KMS-11 (cell line): ENCODE results near the gene CFAP45.

Source experiments
- H2AFZ ChIP-seq: fragments of 200-600 bp; sonication (generic); 2 replicates; pipeline ENCODE4 v1.6.1; 2016; ENCODE audit warnings: antibody characterized with exemption, mixed run types, low read depth
- H3K27ac ChIP-seq: fragments of 200-600 bp; sonication (generic); 2 replicates; pipeline ENCODE4 v1.6.1; 2016; ENCODE audit warnings: mild to moderate bottlenecking, mixed run types
- H3K27me3 ChIP-seq: fragments of 200-600 bp; sonication (generic); 2 replicates; pipeline ENCODE4 v1.6.1; 2017; ENCODE audit warnings: mild to moderate bottlenecking, low read depth, mixed run types, moderate library complexity; ENCODE audit not compliant: insufficient read depth
- H3K36me3 ChIP-seq: fragments of 200-600 bp; sonication (generic); 2 replicates; pipeline ENCODE4 v1.6.1; 2017; ENCODE audit warnings: mild to moderate bottlenecking, mixed run types; ENCODE audit not compliant: insufficient read depth
- H3K4me1 ChIP-seq: fragments of 200-600 bp; sonication (generic); 2 replicates; pipeline ENCODE4 v1.6.1; 2016; ENCODE audit warnings: mild to moderate bottlenecking, low read depth, mixed run types; ENCODE audit not compliant: poor library complexity, severe bottlenecking
- H3K4me2 ChIP-seq: fragments of 200-600 bp; sonication (generic); 2 replicates; pipeline ENCODE4 v1.7.0; 2016; ENCODE audit warnings: mild to moderate bottlenecking, mixed run types
- H3K4me3 ChIP-seq: fragments of 200-600 bp; sonication (generic); IDR thresholded peaks from 2 replicates; pipeline ENCODE4 v1.6.1; 2017; ENCODE audit warnings: low read depth, low read length, mixed read lengths; ENCODE audit not compliant: insufficient read depth
- H3K79me2 ChIP-seq: fragments of 200-600 bp; sonication (generic); 2 replicates; pipeline ENCODE4 v1.6.1; 2016; ENCODE audit warnings: low read depth, mixed run types; ENCODE audit not compliant: insufficient read depth
- H3K9ac ChIP-seq: fragments of 200-600 bp; sonication (generic); 2 replicates; pipeline ENCODE4 v1.6.1; 2016; ENCODE audit warnings: mild to moderate bottlenecking, mixed run types
- H4K20me1 ChIP-seq: fragments of 200-600 bp; sonication (generic); 2 replicates; pipeline ENCODE4 v1.6.1; 2016; ENCODE audit warnings: mild to moderate bottlenecking, mixed run types; ENCODE audit not compliant: insufficient read depth
- CTCF ChIP-seq: fragments of 200-600 bp; sonication (generic); conservative IDR thresholded peaks from 2 replicates; pipeline ENCODE4 v1.6.1; 2017; ENCODE audit warnings: low read depth, mild to moderate bottlenecking, antibody characterized with exemption, low read length, moderate library complexity, mixed read lengths

The CFAP45 gene

GRCh38 chr1:159882527-159882862 is 17.5 kb downstream of the CFAP45 start:
- no peak overlapping the region for H3K4me3 ChIP-seq
- no peak for TF ChIP-seq CTCF
- H3K27me3 ChIP-seq = no peaks in the 10 kb centered on the region
- H3K9ac ChIP-seq = no peak overlapping the region
- no peaks in the 10 kb centered on the region for H4K20me1 ChIP-seq
- no peak overlapping the region for H3K27ac ChIP-seq
- no peaks in the 10 kb centered on the region for H3K36me3 ChIP-seq
- no peaks in the 10 kb centered on the region for H3K79me2 ChIP-seq
- H3K4me1 ChIP-seq = peaks cover 57% of the 10 kb centered on the region
- H3K4me2 ChIP-seq = no peak overlapping the region; the same call in 1 of the 2 replicates
- no peak overlapping the region for H2AFZ ChIP-seq

GRCh38 chr1:159881622-159882526 is 18.1 kb downstream of the CFAP45 start:
- H2AFZ ChIP-seq = no peak overlapping the region

GRCh38 chr1:159880430-159880829 is 19.5 kb downstream of the CFAP45 start:
- Histone ChIP-seq H3K36me3 (no peaks in the 10 kb centered on the region), H3K27ac (peak overlapping the region; percentile 57), H4K20me1 (no peaks in the 10 kb centered on the region), H3K4me2 (peak overlapping the region; percentile 76), H3K9ac (peak overlapping the region; percentile 14; the same call in 1 of the 2 replicates), H3K79me2 (no peaks in the 10 kb centered on the region), H3K4me3 (peak overlapping the region; percentile 95), H3K27me3 (no peaks in the 10 kb centered on the region), H3K4me1 (peaks cover 56% of the 10 kb centered on the region), H2AFZ (peak overlapping the region; percentile 19)
- 0 out of 2 replicates have a peak, but pooled peaks have one; percentile 9 for TF ChIP-seq CTCF

More at GRCh38 chr1:159881622-159882526, 18.1 kb downstream of the CFAP45 start:
- peaks cover 57% of the 10 kb centered on the region for H3K4me1 ChIP-seq
- H3K4me3 ChIP-seq = no peak overlapping the region
- H3K36me3 ChIP-seq = no peaks in the 10 kb centered on the region
- no peak overlapping the region for H3K27ac ChIP-seq
- no peak overlapping the region for H3K9ac ChIP-seq
- H4K20me1 ChIP-seq = no peaks in the 10 kb centered on the region
- H3K4me2 ChIP-seq = peak overlapping the region; percentile 76; the same call in 1 of the 2 replicates
- no peaks in the 10 kb centered on the region for H3K79me2 ChIP-seq
- H3K27me3 ChIP-seq = no peaks in the 10 kb centered on the region
- TF ChIP-seq CTCF = no peak

GRCh38 chr1:159879977-159880376 is 20.0 kb downstream of the CFAP45 start:
- TF ChIP-seq CTCF = no peak
- Histone ChIP-seq H3K4me3 (peak overlapping the region; percentile 95), H3K9ac (peak overlapping the region; percentile 14; the same call in 1 of the 2 replicates), H3K27me3 (no peaks in the 10 kb centered on the region), H3K36me3 (no peaks in the 10 kb centered on the region), H3K4me2 (peak overlapping the region; percentile 76), H3K27ac (peak overlapping the region; percentile 57), H4K20me1 (no peaks in the 10 kb centered on the region), H3K4me1 (peaks cover 56% of the 10 kb centered on the region), H3K79me2 (no peaks in the 10 kb centered on the region), H2AFZ (peak overlapping the region; percentile 19)
